HCT116 (cell line): ENCODE measurements around the gene SERTAD2.

ENCODE experiments used
- ATF3 ChIP-seq: IDR thresholded peaks from 2 replicates; pipeline ENCODE4 v1.6.1; 2012
- CTCF ChIP-seq, 3 experiments: fragments of 200-600 bp in 1 of 3; sonication (generic) in 1 of 3; IDR thresholded peaks in 2 of 3; conservative IDR thresholded peaks in 1 of 3; 2 replicates each; pipeline ENCODE4 v1.5.1; 2012 to 2017; ENCODE audit warnings: low read depth in 2 of 3, low read length in 2 of 3, antibody characterized with exemption in 1 of 3, borderline replicate concordance in 1 of 3, control low read depth in 1 of 3, mild to moderate bottlenecking in 1 of 3, mixed read lengths in 1 of 3, mixed run types in 1 of 3, moderate library complexity in 1 of 3; ENCODE audit not compliant: insufficient read depth in 1 of 3
- EZH2 ChIP-seq: fragments of 200-600 bp; sonication (generic); IDR thresholded peaks from 2 replicates; pipeline ENCODE4 v1.6.1; 2017; ENCODE audit warnings: antibody characterized with exemption, mixed run types
- POLR2AphosphoS5 ChIP-seq: IDR thresholded peaks from 2 replicates; pipeline ENCODE4 v1.6.1; 2011; ENCODE audit warnings: mild to moderate bottlenecking, low read depth, low read length, moderate library complexity
- REST ChIP-seq: IDR thresholded peaks from 2 replicates; pipeline ENCODE4 v1.6.1; 2012; ENCODE audit warnings: low read depth
- ZFX ChIP-seq: fragments of 450-650 bp; IDR thresholded peaks from 2 replicates; pipeline ENCODE4 v1.6.1; 2017

GRCh38 chr2:64665709-64666108, 12.0 kb upstream of the SERTAD2 start:
- TF ChIP-seq CTCF (IDR thresholded peaks at IDR 0.05 in 2 of 3, conservative IDR thresholded peaks at IDR 0.05 in 1 of 3; ENCODE audit: borderline replicate concordance in 1 of 3, insufficient read depth in 1 of 3, low read depth in 2 of 3, low read length in 2 of 3) (no peak), ATF3 (no peak), POLR2AphosphoS5 (no peak), EZH2 (no peak), REST (no peak), ZFX (no peak)
